Loucy (cell line): Measurements from ENCODE around the gene GFM1.

Source experiments
- EZH2phosphoT487 ChIP-seq: fragments of 200-600 bp; IDR thresholded peaks from 2 replicates; pipeline ENCODE4 v1.6.1; 2018; ENCODE audit warnings: antibody characterized with exemption, mild to moderate bottlenecking, moderate library complexity, borderline replicate concordance
- TF ChIP-seq, protein P1 (sequence below): fragments of 200-600 bp; sonication (generic); conservative IDR thresholded peaks from 2 replicates; pipeline ENCODE4 v1.5.1; 2014; ENCODE audit warnings: mild to moderate bottlenecking, antibody characterized with exemption, low read length

GRCh38 chr3:158600787-158601186 lies 43.5 kb upstream of the GFM1 start:
- TF ChIP-seq, protein P1, sequence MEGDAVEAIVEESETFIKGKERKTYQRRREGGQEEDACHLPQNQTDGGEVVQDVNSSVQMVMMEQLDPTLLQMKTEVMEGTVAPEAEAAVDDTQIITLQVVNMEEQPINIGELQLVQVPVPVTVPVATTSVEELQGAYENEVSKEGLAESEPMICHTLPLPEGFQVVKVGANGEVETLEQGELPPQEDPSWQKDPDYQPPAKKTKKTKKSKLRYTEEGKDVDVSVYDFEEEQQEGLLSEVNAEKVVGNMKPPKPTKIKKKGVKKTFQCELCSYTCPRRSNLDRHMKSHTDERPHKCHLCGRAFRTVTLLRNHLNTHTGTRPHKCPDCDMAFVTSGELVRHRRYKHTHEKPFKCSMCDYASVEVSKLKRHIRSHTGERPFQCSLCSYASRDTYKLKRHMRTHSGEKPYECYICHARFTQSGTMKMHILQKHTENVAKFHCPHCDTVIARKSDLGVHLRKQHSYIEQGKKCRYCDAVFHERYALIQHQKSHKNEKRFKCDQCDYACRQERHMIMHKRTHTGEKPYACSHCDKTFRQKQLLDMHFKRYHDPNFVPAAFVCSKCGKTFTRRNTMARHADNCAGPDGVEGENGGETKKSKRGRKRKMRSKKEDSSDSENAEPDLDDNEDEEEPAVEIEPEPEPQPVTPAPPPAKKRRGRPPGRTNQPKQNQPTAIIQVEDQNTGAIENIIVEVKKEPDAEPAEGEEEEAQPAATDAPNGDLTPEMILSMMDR, result no peak
- no peak for TF ChIP-seq EZH2phosphoT487
